ENCODE measurements around the gene PTPRD. TPM values are rescaled to one million over a fixed set of nuclear protein-coding genes. Genes with fewer than 3 reads are reported as not detected.

Gene PTPRD
- total and polyA plus RNA-seq, 2 donors (not counting 1 experiment from before 2014, with no cell fraction given): not detected

GRCh38 chr9:8419596-8420275 lies 2193.1 kb downstream of the PTPRD start:
- H3K36me3 ChIP-seq (replicated peaks in 1 of 2; ENCODE audit: control extremely low read depth in 1 of 2, control insufficient read depth in 1 of 2, extremely low read depth in 1 of 2, insufficient read depth in 2 of 2, low read length in 1 of 2): no peaks in the 10 kb centered on the region
- H4K20me1 ChIP-seq (ENCODE audit: control insufficient read depth, insufficient read depth, low read length, poor library complexity, severe bottlenecking): no peaks in the 10 kb centered on the region
- CTCF ChIA-PET: no interaction called here
- no peaks in the 10 kb centered on the region for H3K4me1 Mint-ChIP-seq
- H3K27me3 Mint-ChIP-seq: no peaks in the 10 kb centered on the region
- no peak overlapping the region for H3K4me3 ChIP-seq (ENCODE audit: control extremely low read depth in 1 of 5, extremely low read depth in 1 of 5, insufficient read depth in 1 of 5, low read depth in 2 of 5, low read length in 4 of 5)
- intact Hi-C loops (cut with micrococcal nuclease): no loop called here
- DNase-seq (no peak), ATAC-seq (ENCODE audit: low read depth) (no peak)
- POLR2A ChIA-PET: no interaction called here
- H3K27ac ChIP-seq (ENCODE audit: low read length in 2 of 2): no peak overlapping the region
- no peaks in the 10 kb centered on the region for H3K4me1 ChIP-seq (ENCODE audit: control insufficient read depth in 2 of 2, insufficient read depth in 2 of 2, low read length in 2 of 2)
- no peaks in the 10 kb centered on the region for H3K9me3 Mint-ChIP-seq (ENCODE audit: insufficient read depth)
- H3K27ac Mint-ChIP-seq: no peak overlapping the region
- no peak overlapping the region for H3K4me3 Mint-ChIP-seq
- no peaks in the 10 kb centered on the region for H3K27me3 ChIP-seq (replicated peaks in 1 of 4; ENCODE audit: control extremely low read depth in 1 of 4, control insufficient read depth in 3 of 4, insufficient read depth in 4 of 4, low read length in 3 of 4)
- no peaks in the 10 kb centered on the region for H3K9me3 ChIP-seq (ENCODE audit: control extremely low read depth in 1 of 3, control insufficient read depth in 2 of 3, insufficient read depth in 1 of 3, low read length in 2 of 3)
- TF ChIP-seq EZH2 (IDR thresholded peaks at IDR 0.05; ENCODE audit: borderline replicate concordance, insufficient read depth, low read depth, low read length, poor library complexity, severe bottlenecking) (no peak), CTCF (IDR thresholded peaks at IDR 0.05) (no peak)
- H2AFZ ChIP-seq (ENCODE audit: insufficient read depth, low read depth, low read length, poor library complexity, severe bottlenecking): no peak overlapping the region
- no peak overlapping the region for H3K9ac ChIP-seq (ENCODE audit: low read length)
- H3K4me2 ChIP-seq (replicated peaks; ENCODE audit: low read depth, low read length, poor library complexity, severe bottlenecking): no peak overlapping the region
- WGBS (ENCODE audit: insufficient coverage): no CpG with 5 or more reads among the region's 3 CpGs
- no peaks in the 10 kb centered on the region for H3K79me2 ChIP-seq (ENCODE audit: control insufficient read depth, insufficient read depth, low read length)

DNA sequence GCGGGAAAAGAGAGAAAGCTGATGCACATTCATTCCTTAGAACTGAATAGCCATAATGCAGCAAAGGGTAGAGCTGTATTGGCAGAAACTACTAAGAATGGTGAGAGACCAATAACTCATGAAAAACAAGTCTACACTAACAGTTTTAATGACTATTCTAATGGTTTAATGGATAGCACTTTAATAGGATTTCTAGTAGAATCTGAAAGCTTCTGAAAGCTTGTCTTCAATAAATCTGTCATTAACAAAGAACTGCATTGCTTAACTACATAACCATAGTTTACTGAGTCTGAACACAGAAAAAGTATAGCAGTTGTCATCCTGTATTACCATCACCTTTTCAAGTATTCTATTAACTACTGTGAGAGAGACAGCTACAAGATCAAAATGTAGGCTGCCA lies 2195.5 kb downstream of the PTPRD start:
- WGBS (ENCODE audit: insufficient coverage): no CpG with 5 or more reads among the region's 1 CpG
- ChIA-PET CTCF (no interaction called here), POLR2A (no interaction called here)
- Histone ChIP-seq H3K36me3 (replicated peaks in 1 of 2; ENCODE audit: control extremely low read depth in 1 of 2, control insufficient read depth in 1 of 2, extremely low read depth in 1 of 2, insufficient read depth in 2 of 2, low read length in 1 of 2) (no peaks in the 10 kb centered on the region), H3K4me1 (ENCODE audit: control insufficient read depth in 2 of 2, insufficient read depth in 2 of 2, low read length in 2 of 2) (no peaks in the 10 kb centered on the region), H3K27me3 (replicated peaks in 1 of 4; ENCODE audit: control extremely low read depth in 1 of 4, control insufficient read depth in 3 of 4, insufficient read depth in 4 of 4, low read length in 3 of 4) (no peaks in the 10 kb centered on the region), H3K27ac (ENCODE audit: low read length in 2 of 2) (no peak overlapping the region), H3K9ac (ENCODE audit: low read length) (no peak overlapping the region), H4K20me1 (ENCODE audit: control insufficient read depth, insufficient read depth, low read length, poor library complexity, severe bottlenecking) (no peaks in the 10 kb centered on the region), H3K4me2 (replicated peaks; ENCODE audit: low read depth, low read length, poor library complexity, severe bottlenecking) (no peak overlapping the region), H3K4me3 (ENCODE audit: control extremely low read depth in 1 of 5, extremely low read depth in 1 of 5, insufficient read depth in 1 of 5, low read depth in 2 of 5, low read length in 4 of 5) (no peak overlapping the region), H3K9me3 (ENCODE audit: control extremely low read depth in 1 of 3, control insufficient read depth in 2 of 3, insufficient read depth in 1 of 3, low read length in 2 of 3) (no peaks in the 10 kb centered on the region), H3K79me2 (ENCODE audit: control insufficient read depth, insufficient read depth, low read length) (no peaks in the 10 kb centered on the region), H2AFZ (ENCODE audit: insufficient read depth, low read depth, low read length, poor library complexity, severe bottlenecking) (no peak overlapping the region)
- DNase-seq (no peak), ATAC-seq (ENCODE audit: low read depth) (no peak)
- Mint-ChIP-seq H3K27ac (no peak overlapping the region), H3K27me3 (peaks cover 4% of the 10 kb centered on the region), H3K4me3 (no peak overlapping the region), H3K4me1 (no peaks in the 10 kb centered on the region), H3K9me3 (ENCODE audit: insufficient read depth) (no peaks in the 10 kb centered on the region)
- intact Hi-C loops (cut with micrococcal nuclease): no loop called here
- no peak for TF ChIP-seq EZH2 (IDR thresholded peaks at IDR 0.05; ENCODE audit: borderline replicate concordance, insufficient read depth, low read depth, low read length, poor library complexity, severe bottlenecking)
- TF ChIP-seq CTCF (IDR thresholded peaks at IDR 0.05): no peak

Measured in B cell (primary cell).